ENCODE results near the gene UROC1.
"Not testable (repeated sequence)": the region's sequence is repeated elsewhere in the genome, so short reads cannot be mapped to it uniquely, and the experiment has no call there.

The UROC1 gene

DNA sequence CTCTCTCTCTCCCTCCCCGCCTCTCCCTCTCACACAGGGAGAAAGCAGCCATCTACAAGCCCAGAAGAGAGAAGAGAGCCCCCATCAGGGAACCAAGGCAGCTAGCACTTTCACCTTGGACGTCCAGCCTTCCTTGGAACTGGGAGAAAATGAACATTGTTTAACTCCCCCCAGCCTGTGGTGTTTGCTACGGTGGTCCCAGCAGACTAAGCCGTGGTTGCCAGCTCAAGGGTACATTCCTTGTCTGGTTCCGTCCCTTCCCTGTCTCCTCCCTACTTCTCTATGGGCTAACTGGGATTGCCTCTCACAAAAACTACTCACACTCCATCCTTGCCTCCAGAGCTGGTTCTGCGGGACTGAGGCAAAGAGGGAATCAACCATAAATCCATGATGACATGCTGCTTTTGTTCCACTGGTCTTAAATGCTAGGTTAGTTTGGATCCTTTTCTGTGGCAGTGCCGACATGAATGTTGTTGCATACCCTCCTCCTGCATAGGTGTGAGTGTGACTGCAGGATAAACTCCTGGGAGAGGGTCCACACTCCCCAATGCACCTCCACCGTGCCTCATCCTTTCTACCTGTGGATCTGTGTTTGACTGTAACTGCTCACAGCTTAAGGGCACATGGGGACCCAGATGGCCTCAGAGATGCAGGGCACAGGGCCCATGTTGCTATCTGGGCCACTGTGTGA is 29.1 kb upstream of the UROC1 start:
- peak; percentile 42 for DNase-seq

- DNase-seq = peak; percentile 29
Measured at GRCh38 chr3:126546013-126546412, 28.4 kb upstream of the UROC1 start.

DNA sequence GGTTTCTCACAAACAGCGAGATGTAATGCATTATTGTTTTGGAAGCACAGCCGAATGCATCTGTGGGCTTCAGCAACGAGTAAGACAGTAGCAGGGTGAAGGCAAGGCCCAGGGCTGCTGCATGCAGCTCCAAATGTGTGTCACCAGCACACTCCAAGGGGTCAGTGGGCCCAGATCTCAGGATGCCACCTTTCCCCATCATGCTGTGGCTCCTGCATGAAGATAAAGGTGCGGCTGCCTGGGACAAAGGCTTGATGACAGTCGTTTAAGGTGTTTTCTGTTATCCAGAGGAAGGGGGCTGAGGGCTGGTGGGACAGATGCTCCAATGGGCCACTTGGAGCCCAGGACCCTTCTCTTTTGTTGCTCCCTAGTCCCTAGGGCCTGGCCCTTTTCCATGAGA is 28.0 kb upstream of the UROC1 start:
- DNase-seq = peak; percentile 32

DNA sequence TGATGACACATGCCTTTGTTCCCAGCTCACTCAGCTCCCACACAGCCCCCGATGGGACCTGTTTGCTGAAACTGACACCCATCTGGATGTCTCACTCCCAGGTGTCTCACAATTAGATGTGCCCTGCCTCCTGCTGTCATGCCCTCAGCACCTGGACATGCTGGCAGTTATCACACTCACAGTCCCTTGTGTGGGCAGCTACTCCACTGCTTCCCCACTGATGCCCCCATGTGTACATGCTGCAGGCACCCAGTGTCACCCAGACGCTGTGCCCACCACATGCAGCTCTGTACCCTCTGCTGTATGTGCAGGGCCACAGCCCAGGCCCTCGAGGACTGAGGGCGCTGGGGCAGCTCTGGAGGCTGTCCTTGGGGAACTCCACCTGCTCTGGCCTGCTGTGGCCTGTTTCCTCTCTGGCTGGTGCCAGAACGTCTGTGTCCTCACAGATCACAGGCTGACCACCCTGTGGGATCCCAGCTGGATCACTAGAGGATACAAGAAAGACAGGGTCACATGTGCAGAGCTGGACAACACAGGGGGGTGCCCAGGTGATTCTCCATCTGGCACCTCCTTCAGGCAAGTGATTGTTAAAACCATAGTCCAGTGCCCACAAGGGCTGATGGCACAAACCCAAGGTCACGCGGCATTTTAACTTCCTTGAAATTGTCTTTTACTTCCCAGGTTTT is 27.2 kb upstream of the UROC1 start:
- DNase-seq = peak; percentile 45

- DNase-seq = no peak
Measured at GRCh38 chr3:126543457-126544061, 26.0 kb upstream of the UROC1 start.

DNA sequence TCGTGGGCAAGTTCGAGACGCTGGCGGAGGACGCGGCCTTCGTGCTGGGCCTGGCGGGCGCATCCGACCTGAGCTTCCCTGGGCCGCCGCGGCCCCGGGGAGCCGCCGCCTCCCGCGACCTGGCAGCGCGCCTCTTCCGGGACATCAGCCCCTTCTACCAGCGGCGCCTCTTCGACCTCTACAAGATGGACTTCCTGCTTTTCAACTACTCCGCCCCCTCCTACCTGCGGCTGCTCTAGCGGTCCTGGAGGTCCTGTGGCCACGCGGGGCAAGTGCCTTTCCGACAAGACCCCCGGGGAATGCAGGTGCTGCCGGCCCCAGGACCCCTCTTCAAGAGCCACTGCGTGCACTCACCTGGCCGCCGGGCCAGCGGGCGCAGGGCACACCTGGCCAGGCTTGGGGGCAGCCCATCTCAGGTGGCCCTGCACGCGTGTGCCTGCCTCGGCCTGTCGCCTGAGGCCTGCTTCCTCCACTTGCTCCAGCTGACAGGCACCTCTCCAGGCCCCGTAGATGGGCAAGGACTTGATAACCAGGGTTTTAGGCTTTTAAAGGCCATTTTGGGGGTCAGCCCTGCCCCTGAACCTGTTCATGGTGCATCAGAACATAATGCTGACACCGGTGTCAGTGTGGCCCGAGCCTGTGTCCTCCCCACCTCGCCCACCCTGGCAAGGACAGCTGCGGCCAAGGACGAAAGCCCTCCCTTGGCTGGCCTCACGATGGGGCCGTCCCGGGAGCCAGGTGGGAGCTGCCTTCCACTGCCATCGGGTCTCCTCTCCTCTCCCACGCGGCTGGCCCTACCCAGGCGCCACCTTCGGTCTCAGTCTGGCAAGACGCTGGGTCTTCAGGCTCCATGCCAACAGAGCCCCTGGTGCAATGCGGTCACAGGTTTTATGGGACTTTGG is 25.0 kb upstream of the UROC1 start:
- DNase-seq = peak; percentile 53

DNA sequence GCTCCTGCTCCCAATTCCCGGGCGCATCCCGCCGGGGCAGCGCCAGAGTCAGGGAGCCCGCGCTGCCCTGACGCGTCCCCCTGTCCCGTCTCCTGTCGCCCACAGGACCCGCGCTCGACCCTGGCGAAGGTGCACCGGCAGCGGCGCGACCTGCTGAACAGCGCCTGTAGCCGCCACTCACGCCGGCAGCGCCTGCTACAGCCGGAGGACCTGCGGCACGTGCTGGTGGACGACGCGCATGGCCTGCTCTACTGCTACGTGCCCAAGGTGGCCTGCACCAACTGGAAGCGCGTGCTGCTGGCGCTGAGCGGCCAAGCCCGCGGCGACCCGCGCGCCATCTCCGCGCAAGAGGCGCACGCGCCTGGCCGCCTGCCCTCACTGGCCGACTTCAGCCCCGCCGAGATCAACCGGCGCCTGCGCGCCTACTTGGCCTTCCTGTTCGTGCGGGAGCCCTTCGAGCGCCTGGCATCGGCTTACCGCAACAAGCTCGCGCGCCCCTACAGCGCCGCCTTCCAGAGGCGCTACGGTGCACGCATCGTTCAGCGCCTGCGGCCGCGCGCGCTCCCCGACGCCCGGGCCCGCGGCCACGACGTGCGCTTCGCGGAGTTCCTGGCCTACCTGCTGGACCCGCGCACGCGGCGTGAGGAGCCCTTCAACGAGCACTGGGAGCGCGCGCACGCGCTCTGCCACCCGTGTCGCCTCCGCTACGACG is 24.2 kb upstream of the UROC1 start:
- DNase-seq = peak; percentile 41

- peak; percentile 37 for DNase-seq
Measured at GRCh38 chr3:126540951-126541627, 23.5 kb upstream of the UROC1 start.

- peak; percentile 71 for DNase-seq
Measured at GRCh38 chr3:126540342-126540849, 22.8 kb upstream of the UROC1 start.

DNA sequence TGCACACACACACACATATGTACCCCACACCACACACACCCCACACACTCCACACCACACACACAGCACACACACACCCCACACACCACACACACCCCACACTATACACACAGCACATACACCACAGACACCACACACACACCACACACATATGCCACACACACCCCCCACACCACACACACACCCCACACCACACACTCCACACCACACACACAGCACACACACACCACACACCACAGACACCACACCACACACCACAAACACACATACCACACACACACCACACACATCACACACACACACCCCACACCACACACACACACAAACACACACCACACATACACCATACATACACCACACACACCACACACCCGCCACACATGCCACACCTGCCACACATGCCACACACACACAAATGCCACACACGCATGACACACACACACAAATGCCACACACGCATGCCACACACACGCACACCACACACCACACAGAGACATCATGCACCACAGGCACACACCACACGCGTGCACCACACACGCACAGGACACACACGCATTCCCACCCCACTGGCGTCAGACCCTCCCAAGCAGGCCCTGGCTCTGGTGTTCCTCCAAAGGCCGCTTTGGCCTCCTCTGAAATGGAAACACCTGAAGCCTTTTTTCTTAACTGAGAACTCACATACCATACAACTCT is 22.1 kb upstream of the UROC1 start:
- DNase-seq = no peak

- peak; percentile 29 for DNase-seq
Measured at GRCh38 chr3:126538966-126539365, 21.4 kb upstream of the UROC1 start.

DNA sequence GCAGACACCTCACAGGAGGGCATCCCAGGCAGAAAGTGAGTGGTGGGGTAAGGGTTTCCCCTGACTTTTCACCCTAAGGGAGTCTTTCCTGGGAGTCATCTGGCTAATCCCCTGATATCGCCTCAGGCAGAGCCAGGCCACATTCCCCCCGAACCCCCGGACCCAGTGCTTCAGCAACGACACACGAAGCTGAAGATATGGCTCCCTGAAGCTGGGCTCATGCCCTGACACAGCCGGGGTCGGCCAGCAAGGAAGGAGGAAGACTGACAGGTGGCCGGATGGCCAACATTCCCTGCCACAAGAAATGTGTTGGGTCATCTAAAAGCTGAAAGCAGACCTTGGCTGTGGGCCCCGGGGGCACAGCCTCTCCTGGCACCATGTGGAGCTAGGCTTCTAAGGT is 20.7 kb upstream of the UROC1 start:
- peak; percentile 43 for DNase-seq

DNA sequence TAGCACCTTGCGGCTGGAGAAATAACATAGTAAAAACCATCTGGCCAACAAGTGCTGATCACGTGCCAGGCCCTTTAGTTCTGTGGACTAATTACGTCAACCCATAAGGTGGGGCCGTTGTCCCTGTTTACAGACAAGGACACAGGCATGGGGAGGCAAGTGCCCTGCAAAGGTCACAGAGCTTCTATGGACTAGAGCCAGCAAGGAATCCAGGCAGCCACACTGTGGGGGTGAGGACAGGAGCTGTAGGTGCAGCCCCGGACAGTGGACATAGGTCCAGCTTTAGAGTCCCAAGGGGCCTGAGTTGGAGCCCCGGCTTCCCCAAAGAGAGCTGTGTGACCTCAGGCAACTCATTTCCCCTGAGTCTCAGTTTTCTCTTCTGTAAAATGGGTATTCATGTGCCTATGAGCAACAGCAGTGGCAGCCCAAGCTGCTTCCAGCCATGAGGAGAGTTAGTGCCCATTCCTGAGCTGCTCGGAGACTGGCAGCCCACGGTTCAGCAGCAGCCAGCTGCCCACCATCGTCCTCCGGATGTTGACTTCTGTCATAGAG is 20.2 kb upstream of the UROC1 start:
- no peak for DNase-seq

DNA sequence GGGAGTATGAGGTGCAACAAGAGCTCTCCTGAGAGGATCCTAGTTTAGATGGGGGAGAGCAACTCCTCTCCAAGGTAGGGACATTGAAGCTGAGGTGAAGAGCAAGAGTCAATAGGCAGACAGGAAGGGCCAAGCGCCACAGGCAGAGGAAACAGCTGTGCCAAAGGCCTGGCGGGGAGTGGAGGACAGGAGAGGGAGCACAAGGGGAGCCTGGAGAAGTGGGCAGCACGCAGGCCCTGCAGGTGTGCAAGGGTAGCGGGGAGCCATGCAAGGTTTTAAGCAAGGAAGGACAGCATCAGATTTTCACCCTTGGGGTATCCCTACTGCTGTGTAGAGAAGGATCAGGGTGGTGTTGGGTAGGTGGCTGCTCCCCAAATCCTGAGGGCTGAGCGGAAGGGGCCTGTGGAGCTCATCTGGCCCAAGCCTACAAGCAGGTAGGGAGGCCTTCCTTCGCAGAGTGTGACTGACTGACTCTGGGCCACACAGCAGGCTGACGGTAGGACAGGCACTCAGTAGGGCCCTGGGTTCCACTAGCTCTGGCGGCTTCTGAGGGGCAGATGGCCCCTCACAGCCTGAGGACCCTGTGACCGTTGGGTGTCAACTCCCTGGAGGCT is 19.6 kb upstream of the UROC1 start:
- DNase-seq = peak; percentile 38

DNA sequence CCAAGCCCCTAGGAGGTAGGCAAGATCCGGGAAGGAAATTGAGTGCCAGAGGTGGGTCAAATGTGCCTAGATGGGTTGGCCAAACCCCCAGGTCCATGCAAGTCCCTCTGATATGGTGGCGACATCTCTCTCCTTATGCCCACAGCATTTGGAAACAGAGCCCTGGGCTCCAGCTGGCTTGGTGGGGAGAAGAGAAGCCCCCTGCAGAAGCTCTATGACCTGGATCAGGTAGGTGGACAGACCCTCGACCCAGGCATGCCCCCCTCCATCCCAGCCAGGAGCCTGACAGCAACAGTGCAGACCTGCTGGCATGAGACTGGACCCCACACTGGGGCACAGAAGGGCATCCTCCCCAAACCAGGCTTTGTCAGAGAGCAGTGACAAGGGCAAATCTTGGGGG is 18.6 kb upstream of the UROC1 start:
- no peak for DNase-seq

- no peak for DNase-seq
Measured at GRCh38 chr3:126535636-126536035, 18.1 kb upstream of the UROC1 start.

DNA sequence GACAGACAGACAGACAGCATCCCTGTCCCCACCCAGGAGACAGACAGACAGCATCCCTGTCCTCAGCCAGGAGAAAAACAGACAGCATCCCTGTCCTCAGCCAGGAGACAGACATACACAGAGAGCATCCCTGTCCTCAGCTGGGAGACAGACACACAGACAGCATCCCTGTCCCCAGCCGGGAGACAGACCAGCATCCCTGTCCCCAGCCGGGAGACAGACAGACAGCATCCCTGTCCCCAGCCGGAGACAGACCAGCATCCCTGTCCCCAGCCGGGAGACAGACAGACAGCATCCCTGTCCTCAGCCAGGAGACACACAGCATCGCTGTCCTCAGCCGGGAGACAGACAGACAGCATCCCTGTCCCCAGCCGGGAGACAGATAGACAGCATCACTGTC is 17.1 kb upstream of the UROC1 start:
- not testable (repeated sequence) for DNase-seq

- no peak for DNase-seq
Measured at GRCh38 chr3:126533506-126533905, 15.9 kb upstream of the UROC1 start.

GRCh38 chr3:126531051-126531330 is 13.4 kb upstream of the UROC1 start:
- DNase-seq = no peak

Data from islet precursor cell (in vitro differentiated cells).